ENCODE results near the gene SLC7A1.

DNA sequence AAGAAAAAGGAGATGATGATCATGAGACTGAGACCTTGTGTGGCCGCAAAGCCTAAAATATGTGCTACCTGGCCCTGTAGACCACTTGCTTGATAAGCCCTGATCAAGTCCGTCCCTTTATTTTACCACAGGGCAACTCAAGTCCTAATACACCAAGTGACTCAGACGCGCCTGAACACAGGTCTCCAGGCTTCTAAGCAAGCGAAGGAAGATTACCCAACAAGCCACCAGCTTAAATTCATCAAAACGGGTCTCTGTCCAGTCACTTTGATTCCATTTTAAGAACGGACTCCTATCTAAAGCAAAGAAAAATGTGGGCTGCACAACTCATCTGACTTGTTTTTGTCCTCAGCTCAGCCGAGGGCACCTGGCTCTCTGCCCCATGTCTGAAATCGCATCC is 26.8 kb downstream of the SLC7A1 start:
- TF ChIP-seq RAD21 (IDR thresholded peaks at IDR 0.05; ENCODE audit: low read length) (no peak), POLR2A (IDR thresholded peaks at IDR 0.05; ENCODE audit: low read depth, low read length) (no peak), CEBPB (IDR thresholded peaks at IDR 0.05; ENCODE audit: low read depth, low read length) (no peak), MXI1 (IDR thresholded peaks at IDR 0.05; ENCODE audit: borderline replicate concordance, low read depth, low read length) (no peak), BHLHE40 (IDR thresholded peaks at IDR 0.05; ENCODE audit: low read depth, low read length) (no peak), SMC3 (IDR thresholded peaks at IDR 0.05; ENCODE audit: low read depth, low read length) (no peak), RFX5 (IDR thresholded peaks at IDR 0.05; ENCODE audit: low read depth, low read length) (no peak), FOS (IDR thresholded peaks at IDR 0.05; ENCODE audit: low read depth, low read length) (no peak), CHD1 (IDR thresholded peaks at IDR 0.05; ENCODE audit: low read depth, low read length) (no peak)
- TF ChIP-seq, protein P1, sequence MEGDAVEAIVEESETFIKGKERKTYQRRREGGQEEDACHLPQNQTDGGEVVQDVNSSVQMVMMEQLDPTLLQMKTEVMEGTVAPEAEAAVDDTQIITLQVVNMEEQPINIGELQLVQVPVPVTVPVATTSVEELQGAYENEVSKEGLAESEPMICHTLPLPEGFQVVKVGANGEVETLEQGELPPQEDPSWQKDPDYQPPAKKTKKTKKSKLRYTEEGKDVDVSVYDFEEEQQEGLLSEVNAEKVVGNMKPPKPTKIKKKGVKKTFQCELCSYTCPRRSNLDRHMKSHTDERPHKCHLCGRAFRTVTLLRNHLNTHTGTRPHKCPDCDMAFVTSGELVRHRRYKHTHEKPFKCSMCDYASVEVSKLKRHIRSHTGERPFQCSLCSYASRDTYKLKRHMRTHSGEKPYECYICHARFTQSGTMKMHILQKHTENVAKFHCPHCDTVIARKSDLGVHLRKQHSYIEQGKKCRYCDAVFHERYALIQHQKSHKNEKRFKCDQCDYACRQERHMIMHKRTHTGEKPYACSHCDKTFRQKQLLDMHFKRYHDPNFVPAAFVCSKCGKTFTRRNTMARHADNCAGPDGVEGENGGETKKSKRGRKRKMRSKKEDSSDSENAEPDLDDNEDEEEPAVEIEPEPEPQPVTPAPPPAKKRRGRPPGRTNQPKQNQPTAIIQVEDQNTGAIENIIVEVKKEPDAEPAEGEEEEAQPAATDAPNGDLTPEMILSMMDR (conservative IDR thresholded peaks at IDR 0.05; ENCODE audit: low read depth, low read length) = no peak
